HG02678 (cell line): ENCODE results near the gene BANP.
"Not testable (repeated sequence)": the region's sequence is repeated elsewhere in the genome, so short reads cannot be mapped to it uniquely, and the experiment has no call there.

Source experiments
- ATAC-seq: cut with Tn5 transposase; IDR thresholded peaks from one replicate; pipeline ENCODE4 v1.9.1; 2021; ENCODE audit warnings: mild to moderate bottlenecking, moderate library complexity; ENCODE audit not compliant: unreplicated experiment

Gene BANP, protein sequence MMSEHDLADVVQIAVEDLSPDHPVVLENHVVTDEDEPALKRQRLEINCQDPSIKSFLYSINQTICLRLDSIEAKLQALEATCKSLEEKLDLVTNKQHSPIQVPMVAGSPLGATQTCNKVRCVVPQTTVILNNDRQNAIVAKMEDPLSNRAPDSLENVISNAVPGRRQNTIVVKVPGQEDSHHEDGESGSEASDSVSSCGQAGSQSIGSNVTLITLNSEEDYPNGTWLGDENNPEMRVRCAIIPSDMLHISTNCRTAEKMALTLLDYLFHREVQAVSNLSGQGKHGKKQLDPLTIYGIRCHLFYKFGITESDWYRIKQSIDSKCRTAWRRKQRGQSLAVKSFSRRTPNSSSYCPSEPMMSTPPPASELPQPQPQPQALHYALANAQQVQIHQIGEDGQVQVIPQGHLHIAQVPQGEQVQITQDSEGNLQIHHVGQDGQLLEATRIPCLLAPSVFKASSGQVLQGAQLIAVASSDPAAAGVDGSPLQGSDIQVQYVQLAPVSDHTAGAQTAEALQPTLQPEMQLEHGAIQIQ

DNA sequence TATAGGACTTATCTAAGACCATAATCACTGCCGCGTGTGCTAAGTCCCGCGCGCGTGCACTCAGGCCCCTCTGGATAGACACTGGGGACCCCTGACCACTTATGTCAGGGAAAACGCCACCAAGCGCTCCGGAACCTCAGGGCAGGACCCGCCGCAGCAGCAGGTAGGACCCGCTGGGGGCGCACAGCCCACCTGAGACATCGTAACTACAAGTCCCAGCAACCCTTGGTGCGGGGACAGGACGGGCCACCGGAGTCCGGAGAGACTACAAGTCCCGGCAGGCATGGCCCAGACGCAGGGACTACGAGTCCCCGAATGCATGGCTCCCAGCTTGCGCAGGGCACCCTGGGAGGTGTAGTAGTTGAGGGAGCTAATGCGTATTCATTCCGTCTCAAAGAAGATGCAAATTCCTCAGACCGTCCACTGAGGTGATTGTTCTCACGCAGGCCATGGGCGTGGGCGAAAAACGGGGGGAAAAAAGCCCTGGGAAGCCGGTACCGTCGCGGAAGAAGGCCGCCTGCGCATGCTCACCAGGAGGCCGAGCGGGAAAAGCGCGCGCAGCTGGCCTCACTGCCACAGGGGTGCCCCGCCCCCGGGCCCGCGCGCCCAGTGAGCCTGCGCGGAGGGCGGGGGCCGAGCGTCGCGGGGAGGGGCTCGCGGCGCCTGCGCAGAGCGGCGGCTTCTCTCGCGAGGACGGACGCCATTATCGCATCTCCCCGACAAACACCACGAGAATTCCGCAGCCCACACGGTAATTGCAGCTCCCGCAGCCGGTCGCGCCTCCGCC, at the start of gene BANP:
TSS of gene BANP (plus strand) at position 670 of the 787 bp plus-strand sequence. CDS start 23,682 bp downstream, outside the sequence.
- peak; percentile 87 for ATAC-seq

DNA sequence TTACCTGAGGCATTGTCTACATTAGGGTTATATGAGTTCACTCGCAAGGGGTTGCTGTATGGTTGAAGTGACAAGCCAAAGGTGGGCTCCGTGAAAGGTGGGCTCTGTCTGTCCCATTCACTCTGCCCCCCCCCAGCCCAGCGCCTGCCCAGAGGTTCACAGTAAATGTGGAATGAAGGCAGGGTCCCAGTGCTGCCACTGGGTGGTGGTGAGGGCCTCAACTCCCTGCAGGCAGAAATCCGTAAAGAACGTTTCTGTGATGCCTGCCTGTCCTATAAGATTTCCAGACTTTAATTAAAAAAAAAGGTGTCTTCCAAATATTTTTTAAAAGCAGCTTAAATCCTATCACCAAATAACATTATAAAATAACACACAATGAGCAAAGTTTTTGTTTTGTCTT, 46.3 kb upstream of the BANP start:
- ATAC-seq = not testable (repeated sequence)

DNA sequence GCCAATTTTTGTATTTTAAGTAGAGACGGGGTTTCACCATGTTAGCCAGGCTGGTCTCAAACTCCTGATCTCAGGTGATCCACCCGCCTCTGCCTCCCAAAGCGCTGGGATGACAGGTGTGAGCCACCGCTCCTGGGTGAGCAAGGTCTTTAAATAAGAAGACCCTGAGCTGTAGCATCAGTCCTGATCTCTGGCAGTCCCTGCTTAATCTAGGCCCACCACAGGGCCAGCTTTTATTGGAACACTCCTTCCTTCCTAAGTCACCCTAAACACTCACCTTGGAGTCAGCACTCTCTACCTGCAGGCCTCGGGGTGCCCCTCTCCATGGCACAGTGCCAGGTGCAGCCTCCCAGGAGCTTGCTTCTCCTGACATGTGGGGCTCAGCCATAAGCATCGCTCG, 45.7 kb upstream of the BANP start:
- not testable (repeated sequence) for ATAC-seq

DNA sequence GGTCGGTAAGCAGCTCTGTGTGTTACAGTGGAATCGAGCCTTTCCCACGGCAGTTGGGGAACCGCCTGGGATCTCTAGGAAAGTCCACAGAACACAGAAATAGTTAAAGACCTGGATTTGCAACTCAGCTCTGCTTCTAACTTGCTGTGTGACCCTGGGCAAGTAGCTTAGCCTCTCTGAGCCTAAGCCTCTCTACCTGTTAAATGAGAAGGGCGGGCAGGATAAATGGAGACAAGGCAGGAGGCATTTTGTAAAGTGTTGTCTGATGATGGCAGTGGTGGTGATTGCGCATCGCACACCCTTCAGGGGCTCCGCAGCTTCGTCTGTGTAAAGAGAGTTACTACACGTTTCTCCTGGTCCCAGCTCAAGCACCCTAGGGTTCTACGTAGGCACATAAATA, 43.1 kb upstream of the BANP start:
- ATAC-seq = not testable (repeated sequence)

DNA sequence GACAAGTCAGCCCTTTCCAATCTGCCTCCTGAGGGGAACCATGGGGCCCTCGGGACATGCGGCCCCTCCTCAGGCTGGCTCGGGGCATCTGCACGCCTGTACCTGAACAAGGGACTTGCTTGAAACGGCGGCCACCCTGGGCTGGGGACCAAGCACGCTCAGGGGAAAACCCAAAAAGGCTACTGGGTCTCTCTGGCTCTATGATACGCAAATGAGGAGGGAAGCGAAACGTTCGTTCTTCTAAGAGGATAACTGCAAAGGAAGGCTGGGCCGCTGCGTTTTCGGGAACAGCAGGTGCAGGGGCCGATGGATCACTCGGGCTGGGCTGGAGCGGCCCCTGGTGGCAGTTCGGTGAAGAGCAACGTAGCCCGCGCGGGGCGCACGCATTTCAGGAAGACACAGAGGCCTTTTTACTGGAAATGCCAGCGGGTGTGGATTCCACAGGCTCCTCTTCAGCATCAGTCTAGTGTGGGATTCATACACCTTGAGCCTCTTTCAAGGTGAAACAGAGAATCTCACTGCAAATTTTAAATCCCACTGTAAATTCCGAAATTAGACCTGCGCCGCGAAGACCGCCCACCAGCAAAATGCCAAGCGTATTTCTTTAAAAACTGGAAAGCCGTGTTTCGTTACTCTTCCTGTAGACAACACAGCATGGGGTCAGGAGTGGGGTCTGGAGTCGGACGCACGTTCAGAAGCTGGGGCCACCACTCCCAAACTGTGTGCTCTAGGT, 41.9 kb upstream of the BANP start:
- peak; percentile 85 for ATAC-seq

DNA sequence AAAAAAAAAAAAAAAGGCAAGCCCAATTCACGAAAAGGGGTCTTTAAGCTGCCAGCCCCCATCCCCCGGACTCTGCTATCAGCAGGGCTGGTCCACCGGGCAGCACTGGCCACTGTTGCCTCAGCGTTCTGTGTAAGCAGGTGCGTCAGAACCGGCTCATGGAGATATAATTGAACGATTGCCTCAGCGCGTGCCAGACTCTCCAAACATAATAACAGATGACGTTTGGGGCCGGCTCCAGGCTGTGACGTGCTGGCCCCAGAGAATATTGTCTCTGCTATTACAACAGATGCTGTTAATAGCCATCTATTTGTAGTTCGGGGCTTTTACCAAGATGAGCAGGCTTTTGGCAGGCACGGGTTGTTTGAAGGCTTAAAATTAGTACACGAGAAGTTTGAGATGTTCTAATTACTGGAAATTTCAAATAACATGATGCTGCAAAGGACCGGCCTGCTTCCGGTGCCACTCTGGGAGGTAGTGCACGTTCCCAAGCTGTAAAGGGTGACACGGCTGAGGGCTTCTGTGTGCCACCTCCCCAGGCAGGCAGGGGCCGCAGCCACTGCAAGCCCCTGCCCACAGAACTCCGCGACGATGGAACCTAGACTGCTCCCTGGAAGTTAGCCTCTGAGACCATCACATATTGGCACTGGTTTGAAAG, 40.0 kb upstream of the BANP start:
- ATAC-seq = not testable (repeated sequence)

DNA sequence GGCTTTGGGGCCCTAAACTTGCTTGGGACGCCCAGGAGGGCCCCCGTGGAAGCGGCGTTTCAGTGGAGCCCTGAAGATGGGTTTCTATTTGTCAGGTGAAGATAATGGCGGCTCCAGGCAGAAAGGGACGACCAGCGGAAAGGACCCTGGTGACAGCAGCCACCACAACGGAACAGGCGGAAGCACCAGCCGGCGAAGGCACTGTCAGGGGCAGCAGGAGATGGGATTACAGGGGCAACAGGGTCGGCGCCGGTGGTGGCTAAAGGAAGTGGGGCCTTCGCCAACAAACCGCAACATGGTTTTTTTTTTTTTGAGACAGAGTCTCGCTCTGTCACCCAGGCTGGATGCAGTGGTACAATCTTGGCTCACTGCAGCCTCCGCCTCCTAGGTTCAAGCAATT, 38.5 kb upstream of the BANP start:
- ATAC-seq = not testable (repeated sequence)

DNA sequence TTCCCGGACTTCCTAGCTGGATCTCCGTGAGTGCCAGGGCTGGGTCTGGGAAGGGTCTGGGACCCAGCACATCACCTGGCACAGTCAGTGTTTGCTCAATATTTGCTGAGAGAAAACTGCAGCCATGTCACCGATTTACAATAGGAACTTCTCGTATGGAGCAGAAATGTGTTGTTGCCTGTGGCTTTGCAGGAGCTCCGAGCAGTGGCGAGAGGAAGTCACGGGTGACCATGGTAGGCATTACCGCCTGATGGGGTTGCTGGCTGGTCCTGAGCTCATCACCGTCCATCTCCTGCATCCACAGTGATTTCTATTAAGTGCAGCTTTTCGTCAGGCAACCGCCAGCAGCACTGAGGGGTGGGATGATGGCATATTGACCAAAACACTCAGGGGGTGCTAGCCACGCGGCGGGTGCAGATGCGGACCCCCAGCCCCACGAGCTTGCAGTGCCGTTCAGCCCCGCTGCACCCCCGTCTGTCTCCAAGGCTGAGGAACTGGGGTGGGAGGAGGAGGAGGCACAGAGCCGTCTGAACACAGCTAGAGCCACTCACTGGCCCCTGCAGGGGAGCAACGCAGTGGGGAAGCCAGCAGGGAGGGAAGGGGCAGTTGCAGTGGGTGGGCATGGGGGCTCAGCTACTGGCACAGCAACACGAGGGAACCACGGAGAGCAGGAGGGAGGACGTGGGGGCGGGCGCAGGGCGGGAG, 37.1 kb upstream of the BANP start:
- not testable (repeated sequence) for ATAC-seq

DNA sequence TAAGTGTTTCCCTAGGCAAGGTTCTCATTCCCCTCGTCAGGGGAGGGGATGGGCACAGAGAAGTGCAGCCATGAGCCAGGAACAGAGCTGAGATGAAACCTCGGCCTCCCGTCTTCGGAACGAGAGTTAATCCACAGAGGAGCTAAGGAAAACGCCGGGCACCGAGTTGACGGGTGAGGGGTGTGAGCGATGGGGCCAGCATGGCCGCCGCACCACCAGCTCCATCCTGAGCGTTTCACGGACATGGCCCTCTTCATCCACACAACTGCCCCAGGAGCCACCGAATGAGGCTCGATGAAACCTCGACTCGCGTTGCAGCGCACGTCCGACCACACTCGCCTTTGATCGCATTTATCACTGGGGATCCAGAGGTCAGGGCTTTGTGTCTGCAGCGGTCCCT, 36.4 kb upstream of the BANP start:
- ATAC-seq = no peak

DNA sequence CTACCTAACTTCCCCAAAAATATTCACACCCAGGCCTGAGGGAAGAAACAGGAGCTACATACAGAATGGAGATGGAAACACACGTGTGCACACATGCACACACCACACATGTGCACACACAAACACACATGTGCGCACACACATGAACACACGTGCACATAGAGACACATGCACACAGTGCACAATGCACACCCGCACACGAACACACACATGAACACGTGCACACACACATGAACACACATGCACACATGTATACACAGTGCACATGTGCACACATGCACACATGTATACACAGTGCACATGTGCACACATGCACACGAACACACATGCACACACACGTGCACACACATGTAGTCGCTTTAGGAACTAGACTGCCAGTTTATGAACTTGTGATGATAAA, 33.7 kb upstream of the BANP start:
- ATAC-seq = no peak

DNA sequence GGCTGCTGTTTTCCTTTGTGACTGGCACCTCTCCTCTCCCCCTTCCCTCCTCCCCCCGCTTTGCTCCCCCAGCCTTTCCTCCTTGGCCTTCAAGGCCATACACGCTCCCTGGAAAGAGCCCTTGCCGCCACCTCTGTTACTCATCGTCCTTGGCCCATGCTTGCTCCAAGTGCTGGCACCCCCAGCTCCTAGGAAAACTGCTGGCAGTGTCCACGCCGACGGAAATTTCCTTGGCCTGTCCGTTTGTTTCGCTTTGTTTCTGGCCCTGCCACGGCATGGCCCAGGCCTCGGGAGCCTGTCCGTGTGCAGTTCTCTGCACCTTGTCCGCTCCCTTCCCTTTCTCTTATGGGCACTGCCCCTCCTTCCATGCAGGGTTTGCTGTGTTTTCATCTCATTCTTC, 32.9 kb upstream of the BANP start:
- no peak for ATAC-seq

DNA sequence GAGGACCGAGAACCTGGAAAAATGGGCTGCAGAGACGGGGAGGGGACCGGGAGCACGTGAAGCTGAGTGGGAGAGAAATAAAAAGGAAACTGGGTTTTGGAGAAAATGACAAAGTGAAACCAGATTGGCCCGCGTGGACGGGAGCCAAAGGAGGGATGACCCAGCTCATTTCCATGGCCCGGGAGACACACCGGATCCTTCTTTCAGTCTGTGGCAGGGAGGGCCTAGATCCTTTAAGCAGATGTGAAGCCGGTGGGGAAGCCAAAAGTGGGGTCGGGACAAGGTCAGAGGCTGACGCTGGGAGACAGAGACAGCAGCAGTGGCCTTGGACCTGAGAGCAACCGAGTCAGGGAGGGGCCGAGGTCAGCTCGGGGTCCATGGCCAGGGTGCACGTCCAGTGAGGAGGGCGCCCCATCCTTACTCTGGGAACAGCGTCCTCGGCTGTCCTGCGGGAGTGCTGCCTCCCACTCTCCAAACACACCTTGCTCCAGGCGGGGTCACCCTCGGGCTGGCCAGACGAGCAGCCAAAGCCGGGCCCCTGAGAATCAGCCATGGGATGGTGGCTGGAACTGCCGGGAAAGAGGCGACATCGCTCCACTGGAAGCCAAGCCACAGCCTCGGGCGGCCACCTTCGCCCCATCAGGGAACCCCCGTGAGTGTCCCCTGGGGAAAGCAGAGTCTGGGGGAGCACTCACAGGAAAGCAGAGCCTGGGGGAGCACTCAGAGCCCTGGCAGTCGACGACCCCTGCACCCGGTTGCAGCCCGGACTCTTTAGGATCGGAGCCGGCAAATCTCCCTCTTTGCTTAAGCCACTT, 32.2 kb upstream of the BANP start:
- ATAC-seq = no peak

DNA sequence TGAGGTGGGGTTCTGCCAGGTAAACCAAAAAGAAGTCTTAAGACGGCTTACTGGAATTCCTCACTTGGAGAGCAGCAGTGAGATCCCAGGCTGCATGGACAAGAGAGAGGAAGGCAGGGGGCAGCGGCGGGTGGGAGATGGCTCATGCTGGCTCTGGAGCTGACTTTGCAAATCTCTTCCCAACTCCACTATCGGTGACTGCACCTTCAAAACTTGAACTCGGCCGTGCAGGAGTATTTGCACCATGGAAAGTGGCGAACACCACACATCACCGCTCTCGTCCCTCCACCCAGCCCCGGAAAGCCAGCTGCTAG, 31.6 kb upstream of the BANP start:
- no peak for ATAC-seq

DNA sequence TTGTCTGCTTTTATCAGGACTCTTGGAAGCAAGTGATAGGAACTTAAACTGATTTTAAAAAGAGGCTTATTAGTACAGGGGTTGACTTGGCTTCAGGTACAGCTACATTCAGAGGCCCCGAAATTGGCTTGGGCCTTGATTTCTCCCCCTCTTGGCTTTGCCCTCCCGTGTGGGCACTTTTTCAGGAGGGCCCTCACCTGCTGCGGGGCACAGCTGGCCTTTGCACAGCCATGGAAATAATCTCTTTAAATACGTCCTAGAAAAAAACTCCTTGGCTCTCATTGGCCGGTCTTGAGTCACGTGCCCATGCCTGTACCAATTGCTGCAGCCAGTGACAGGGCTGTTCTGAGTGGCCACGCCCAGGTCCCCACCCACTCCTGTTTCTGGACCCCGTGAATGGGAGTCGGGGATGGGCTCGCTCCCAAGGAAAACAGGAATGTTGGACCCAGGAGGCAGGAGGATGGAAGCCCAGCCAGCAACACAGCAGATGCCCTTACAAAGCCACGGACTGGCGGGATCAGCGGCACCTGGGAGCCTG, 29.9 kb upstream of the BANP start:
- no peak for ATAC-seq

DNA sequence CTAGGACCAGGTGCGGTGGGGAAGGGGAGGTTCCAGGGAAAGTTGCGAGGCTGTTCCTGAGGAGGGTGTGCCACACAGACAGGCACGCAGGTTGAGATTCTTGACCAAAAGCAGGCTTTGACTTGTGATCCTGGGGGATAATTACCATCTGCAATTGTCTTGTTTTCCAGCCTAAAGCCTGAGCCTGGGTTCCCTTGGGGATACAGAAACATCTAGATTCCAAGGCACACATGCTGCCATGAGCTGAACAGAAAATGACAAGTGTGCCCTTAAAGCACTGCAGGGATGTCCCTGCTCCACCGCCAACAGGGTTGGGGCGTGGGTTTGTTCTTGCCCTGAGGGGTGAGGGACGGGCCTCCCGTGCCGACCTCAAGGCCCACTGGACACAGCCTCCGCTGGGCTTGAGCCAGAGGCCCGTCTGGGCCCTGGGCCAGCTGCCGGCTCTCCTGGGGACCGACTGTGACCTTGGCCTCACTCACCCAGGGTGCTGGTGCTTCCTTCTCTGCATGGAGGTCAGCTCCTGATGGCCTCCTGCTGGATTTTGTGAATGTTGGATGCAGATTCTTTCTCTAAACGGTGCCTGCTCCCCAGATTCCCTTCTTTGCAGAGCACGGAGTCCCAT, 28.9 kb upstream of the BANP start:
- no peak for ATAC-seq

DNA sequence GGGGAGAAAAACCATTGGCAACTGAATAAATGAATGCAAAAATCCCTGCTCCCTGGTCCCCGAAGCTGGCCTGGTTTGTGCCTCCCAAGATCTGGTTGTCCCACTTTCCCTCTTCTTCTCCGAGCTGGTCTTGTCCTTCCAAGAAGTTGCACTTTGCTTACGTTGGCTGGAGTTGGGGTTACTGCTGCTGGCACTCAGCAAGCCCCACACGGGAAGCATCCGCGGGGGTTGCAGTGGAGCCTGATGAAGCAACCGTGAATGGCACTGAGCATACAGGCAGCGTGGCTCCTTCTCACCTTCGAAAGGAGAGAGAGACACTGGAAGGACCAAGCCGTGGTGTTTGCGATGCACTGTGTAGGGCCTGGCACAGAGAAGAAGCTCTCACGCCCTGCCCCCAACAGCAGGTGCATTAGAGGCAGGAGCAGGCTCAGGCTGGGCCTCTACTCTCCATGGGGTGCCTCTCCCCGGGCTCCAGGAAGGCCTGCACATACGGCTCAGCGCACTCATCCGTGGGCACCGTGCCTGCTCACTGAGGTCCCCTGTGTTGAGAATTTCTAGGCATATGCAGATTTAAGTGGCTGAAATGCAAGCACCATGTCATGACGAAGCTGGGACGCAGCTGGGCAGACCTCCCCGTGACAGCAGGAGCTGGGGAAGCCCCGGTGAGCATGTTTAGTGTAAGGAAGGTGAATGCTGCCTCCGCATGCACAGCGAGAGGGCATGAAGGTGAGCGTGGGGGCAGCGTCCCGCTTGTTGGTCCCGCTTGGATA, 27.0 kb upstream of the BANP start:
- ATAC-seq = peak; percentile 72

DNA sequence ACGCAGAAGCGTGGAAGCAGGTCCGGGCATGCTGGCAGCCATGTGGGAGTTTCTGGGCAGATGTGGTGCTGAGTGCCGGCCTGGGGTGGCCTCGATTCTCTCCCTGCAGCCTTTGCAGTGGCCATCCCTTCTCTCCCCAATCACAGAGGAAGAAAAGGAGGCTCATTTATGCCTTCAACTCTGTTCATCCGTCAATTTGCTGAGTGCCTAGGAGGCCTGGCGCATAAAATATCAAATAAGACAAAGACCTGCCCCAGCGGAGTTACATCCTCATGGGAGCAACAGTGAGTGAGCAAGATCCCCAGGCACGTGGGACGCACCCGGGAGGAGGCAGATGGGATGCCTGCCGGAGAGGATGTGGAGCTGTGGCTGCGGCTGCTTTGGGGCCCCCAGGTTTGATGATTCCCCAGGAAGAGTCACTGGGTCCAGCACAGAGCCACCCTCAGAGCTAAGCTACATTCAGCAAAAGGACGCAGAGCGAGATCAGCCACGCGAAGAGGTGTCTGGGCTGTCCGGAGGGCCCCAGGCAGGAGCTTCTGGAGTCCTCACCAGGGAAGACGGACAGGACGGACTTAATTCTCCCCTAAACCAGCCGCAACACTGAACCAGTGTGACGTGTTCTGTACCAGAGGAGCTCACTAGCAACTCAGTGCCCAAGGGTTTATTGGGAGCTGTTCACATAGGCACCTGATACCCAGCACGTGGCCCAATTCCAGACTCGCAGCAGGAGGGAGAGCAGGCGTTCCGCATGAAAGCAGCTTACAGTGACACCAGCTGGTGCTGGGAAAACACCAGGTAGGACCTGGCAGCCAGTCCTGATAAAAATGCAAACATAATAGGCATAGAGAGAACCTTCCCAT, 26.2 kb upstream of the BANP start:
- ATAC-seq = no peak
